ENCODE measurements around the gene HRNR. TPM values are rescaled to one million over a fixed set of nuclear protein-coding genes. Genes with fewer than 3 reads are reported as not detected.
"Not testable (repeated sequence)": the region's sequence is repeated elsewhere in the genome, so short reads cannot be mapped to it uniquely, and the experiment has no call there.

The HRNR gene
- total RNA-seq, 2 donors from 2014 or later: not detected

DNA sequence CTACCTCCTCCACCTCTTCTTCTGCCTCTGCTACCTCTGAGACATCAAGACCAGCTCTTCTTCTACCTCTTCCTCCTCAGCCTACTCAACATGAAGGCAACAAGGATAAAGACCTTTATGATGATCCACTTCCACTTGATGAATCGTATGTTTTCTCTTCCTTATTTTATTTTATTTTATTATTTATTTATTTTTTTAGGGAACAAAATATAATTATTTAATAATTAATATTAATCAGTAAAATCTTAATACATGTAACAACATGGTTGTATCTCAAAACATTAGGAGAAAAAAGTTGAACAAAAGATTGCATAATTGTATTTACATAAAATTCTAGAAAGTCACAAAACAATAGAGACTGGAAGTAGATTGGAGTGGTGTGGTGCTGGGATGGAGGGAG, 13.1 kb upstream of the HRNR start:
- H3K9me3 ChIP-seq: no peaks in the 10 kb centered on the region
- no peak overlapping the region for H3K27ac ChIP-seq
- H3K4me3 ChIP-seq: no peak overlapping the region
- no peak overlapping the region for H3K9ac ChIP-seq (ENCODE audit: low read depth in 2 of 2, low read length in 2 of 2)
- DNase-seq: no peak
- no peak for TF ChIP-seq CTCF (IDR thresholded peaks at IDR 0.05)
- H3K36me3 ChIP-seq: no peaks in the 10 kb centered on the region
- intact Hi-C loops (cut with DNase I): no loop called here
- H3K4me1 ChIP-seq: no peaks in the 10 kb centered on the region
- no peaks in the 10 kb centered on the region for H3K27me3 ChIP-seq

- intact Hi-C loops (cut with DNase I): no loop called here
- no peak for DNase-seq
- H3K4me1 ChIP-seq: no peaks in the 10 kb centered on the region
- H3K27ac ChIP-seq: no peak overlapping the region
- H3K27me3 ChIP-seq: no peaks in the 10 kb centered on the region
- no peak overlapping the region for H3K9ac ChIP-seq (ENCODE audit: low read depth in 2 of 2, low read length in 2 of 2)
- no peaks in the 10 kb centered on the region for H3K36me3 ChIP-seq
- no peak for TF ChIP-seq CTCF (IDR thresholded peaks at IDR 0.05)
- H3K9me3 ChIP-seq: no peaks in the 10 kb centered on the region
- H3K4me3 ChIP-seq: no peak overlapping the region
Measured at GRCh38 chr1:152228831-152229230, 4.8 kb upstream of the HRNR start.

DNA sequence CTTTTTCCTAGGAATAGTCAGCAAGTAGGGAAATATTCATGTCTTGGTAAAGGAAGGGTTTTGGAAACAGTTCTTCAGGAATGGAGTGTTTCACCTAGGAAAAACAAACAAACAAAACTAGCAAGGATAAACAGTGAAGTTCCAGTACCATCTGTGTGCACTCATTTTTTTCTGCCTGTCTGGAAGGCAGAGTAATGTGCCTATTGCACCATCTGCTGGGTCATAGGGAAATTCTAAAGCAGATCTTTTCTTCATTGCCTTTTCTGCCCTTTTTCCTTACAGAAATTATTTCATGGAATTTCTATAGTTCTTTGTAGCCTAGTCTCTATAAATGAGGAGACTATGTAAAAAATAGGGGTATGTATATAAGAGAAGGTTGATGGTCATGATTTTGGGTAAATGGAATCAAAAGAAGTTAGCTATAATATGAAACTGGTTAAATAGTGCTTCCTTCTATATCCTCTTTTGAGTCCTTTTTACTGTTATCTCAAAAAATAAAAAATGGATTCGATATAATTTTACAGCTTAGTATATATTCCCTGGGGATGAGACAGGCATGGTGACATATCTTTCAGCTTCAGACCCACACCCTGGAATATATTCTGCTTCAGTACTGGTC, 3.4 kb upstream of the HRNR start:
- intact Hi-C loops (cut with DNase I): no loop called here
- Histone ChIP-seq H3K36me3 (no peaks in the 10 kb centered on the region), H3K4me3 (no peak overlapping the region), H3K9me3 (no peaks in the 10 kb centered on the region), H3K9ac (ENCODE audit: low read depth in 2 of 2, low read length in 2 of 2) (no peak overlapping the region), H3K27me3 (no peaks in the 10 kb centered on the region), H3K27ac (no peak overlapping the region), H3K4me1 (no peaks in the 10 kb centered on the region)
- no peak for DNase-seq
- TF ChIP-seq CTCF (IDR thresholded peaks at IDR 0.05): no peak

DNA sequence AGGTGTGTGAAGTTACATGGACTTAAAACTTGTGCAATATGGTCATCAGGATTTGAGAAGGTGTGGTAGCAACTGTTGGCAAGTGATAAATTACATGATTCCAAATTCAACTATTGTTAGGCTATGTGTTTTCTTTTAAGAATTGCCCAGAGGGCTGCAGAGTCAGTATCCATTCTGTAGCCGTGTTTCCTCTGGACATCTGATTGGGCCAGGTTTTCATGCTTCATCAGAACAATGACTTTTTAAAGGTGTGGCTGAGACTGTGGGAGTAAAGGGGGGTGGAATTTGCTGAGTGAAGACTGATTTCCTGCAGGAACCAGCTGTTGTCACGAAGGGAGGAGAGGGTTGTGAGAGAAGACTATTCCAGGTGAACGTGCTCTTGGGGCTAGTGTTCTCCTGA, 1.7 kb upstream of the HRNR start:
- TF ChIP-seq CTCF (IDR thresholded peaks at IDR 0.05): no peak
- intact Hi-C loops (cut with DNase I): no loop called here
- no peak for DNase-seq
- H3K27me3 ChIP-seq: no peaks in the 10 kb centered on the region
- no peak overlapping the region for H3K9ac ChIP-seq (ENCODE audit: low read depth in 2 of 2, low read length in 2 of 2)
- H3K36me3 ChIP-seq: no peaks in the 10 kb centered on the region
- H3K4me1 ChIP-seq: no peaks in the 10 kb centered on the region
- H3K9me3 ChIP-seq: no peaks in the 10 kb centered on the region
- no peak overlapping the region for H3K27ac ChIP-seq
- no peak overlapping the region for H3K4me3 ChIP-seq

GRCh38 chr1:152220166-152221163, 3.5 kb downstream of the HRNR start:
- Histone ChIP-seq H3K36me3 (no peaks in the 10 kb centered on the region), H3K27ac (no peak overlapping the region), H3K4me1 (no peaks in the 10 kb centered on the region), H3K27me3 (no peaks in the 10 kb centered on the region), H3K9ac (ENCODE audit: low read depth in 2 of 2, low read length in 2 of 2) (no peak overlapping the region), H3K4me3 (no peak overlapping the region), H3K9me3 (no peaks in the 10 kb centered on the region)
- DNase-seq: no peak
- no peak for TF ChIP-seq CTCF (IDR thresholded peaks at IDR 0.05)
- intact Hi-C loops (cut with DNase I): no loop called here

DNA sequence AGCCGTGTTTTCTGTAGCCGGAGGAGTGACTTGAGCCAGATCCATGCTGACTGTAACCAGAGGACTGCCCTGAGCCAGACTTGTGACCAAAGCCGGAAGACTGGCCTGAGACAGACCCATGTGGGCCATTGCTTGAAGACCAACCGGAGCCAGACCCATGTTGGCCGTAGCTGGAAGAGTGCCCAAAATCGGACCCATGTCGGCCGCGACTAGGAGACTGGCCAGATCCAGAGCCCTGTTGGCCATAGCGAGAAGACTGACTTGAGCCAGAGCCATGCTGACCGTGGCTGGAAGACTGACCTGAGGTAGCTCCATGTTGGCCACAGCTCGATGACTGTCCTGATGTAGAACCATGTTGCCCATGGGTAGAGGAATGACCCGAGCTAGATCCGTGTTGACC, 4.6 kb downstream of the HRNR start:
- H3K27ac ChIP-seq; H3K27me3 ChIP-seq; intact Hi-C loops (cut with DNase I); H3K4me1 ChIP-seq; H3K36me3 ChIP-seq; DNase-seq; H3K4me3 ChIP-seq; H3K9ac ChIP-seq (ENCODE audit: low read depth in 2 of 2, low read length in 2 of 2); H3K9me3 ChIP-seq: not testable (repeated sequence)
